ENCODE results near the gene SNAPC4. TPM values are rescaled to one million over a fixed set of nuclear protein-coding genes. Genes with fewer than 3 reads are reported as not detected.

SNAPC4 gene
- 8.7 and 10.5 TPM in 2 replicates for total RNA-seq

GRCh38 chr9:136400038-136400834 is at the start of gene SNAPC4:
Gene SNAPC4, minus strand, starts transcription at chr9:136400170. Its CDS starts 1,742 bp downstream, at chr9:136398428.

GRCh38 chr9:136439481-136440408 is 39.8 kb upstream of the SNAPC4 start, which contains the start of gene INPP5E:
Gene INPP5E, minus strand, starts transcription at chr9:136439845. Its CDS starts 426 bp downstream, at chr9:136439419.

GRCh38 chr9:136410500-136411287 is 10.7 kb upstream of the SNAPC4 start, which contains the start of the genes ENTR1 and PMPCA:
Gene ENTR1, minus strand, starts transcription at chr9:136410614. Its CDS starts 217 bp downstream, at chr9:136410397.
Gene PMPCA, plus strand, starts transcription at chr9:136410658. Its CDS starts 11 bp downstream, at chr9:136410669.

GRCh38 chr9:136373300-136374182 is 26.4 kb downstream of the SNAPC4 start, which contains the start of gene CARD9:
Gene CARD9, minus strand, starts transcription at chr9:136373669. Its CDS starts 1,591 bp downstream, at chr9:136372078.

GRCh38 chr9:136363106-136363948 is 36.6 kb downstream of the SNAPC4 start, which contains the start of gene DNLZ:
Gene DNLZ, minus strand, starts transcription at chr9:136363744. Its CDS starts 30 bp downstream, at chr9:136363714.

Other genes with a start within 250 kb of the SNAPC4 start
- not detected in 2 replicates for gene LHX3, start 195.0 kb downstream of the SNAPC4 start, total RNA-seq
- 8.5 and 14.7 TPM in 2 replicates for gene QSOX2, start 154.4 kb downstream of the SNAPC4 start, total RNA-seq
- gene CCDC187, start 96.1 kb downstream of the SNAPC4 start, total RNA-seq = under 0.01 and 0.14 TPM in 2 replicates
- 10.3 and 13.2 TPM in 2 replicates for gene GPSM1, start 72.6 kb downstream of the SNAPC4 start, total RNA-seq
- 47.7 and 54.0 TPM in 2 replicates for gene DNLZ, start 36.4 kb downstream of the SNAPC4 start, total RNA-seq
- gene CARD9, start 26.5 kb downstream of the SNAPC4 start, total RNA-seq = under 0.01 and 0.21 TPM in 2 replicates
- gene ENTR1, start 10.4 kb upstream of the SNAPC4 start, total RNA-seq = 45.6 and 48.5 TPM in 2 replicates
- 60.2 and 65.5 TPM in 2 replicates for gene PMPCA, start 10.5 kb upstream of the SNAPC4 start, total RNA-seq
- gene INPP5E, start 39.7 kb upstream of the SNAPC4 start, total RNA-seq = 8.6 and 12.1 TPM in 2 replicates
- 45.4 and 58.0 TPM in 2 replicates for gene SEC16A, start 82.9 kb upstream of the SNAPC4 start, total RNA-seq
- 96.6 and 124 TPM in 2 replicates for gene NOTCH1, start 145.9 kb upstream of the SNAPC4 start, total RNA-seq